ENCODE results near the gene MGME1.

The MGME1 gene

GRCh38 chr20:17940224-17940971 lies 28.4 kb upstream of the MGME1 start:
- DNase-seq: no peak

DNA sequence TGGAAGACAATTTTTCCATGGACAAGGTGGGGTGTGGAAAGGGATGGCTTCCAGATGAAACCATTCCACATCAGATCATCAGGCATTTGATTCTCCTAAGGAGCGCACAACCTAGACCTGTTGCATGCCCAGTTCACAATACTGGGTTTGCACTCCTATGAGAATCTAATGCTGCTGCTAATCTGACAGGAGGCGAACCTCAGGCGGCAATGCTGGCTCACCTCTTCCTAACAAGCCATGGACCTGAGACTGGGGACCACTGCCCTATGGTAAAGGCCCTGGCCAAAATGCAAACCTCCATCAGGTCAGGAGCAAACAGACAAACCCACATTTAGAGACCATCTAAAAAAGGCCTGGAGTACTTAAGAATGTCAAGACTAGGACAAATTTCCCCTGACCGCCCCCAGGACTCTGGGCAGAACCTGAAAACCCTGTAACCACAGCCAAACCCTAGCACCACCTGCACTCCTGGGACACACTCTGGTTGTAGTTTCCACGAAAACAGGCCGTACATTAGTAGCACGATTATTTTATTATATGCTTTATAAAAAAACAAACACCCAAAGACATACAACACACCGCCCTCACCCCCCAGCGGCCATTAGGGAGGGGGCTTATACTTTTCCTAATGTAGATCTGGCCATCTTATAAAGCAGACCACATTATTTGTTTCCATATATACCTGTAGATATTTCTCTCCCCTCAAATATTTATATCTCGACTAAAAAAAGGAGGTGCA lies 27.6 kb upstream of the MGME1 start:
- no peak for DNase-seq

GRCh38 chr20:17941826-17942196 lies 27.0 kb upstream of the MGME1 start:
- no peak for DNase-seq

- no peak for DNase-seq
Measured at GRCh38 chr20:17943343-17943742, 25.5 kb upstream of the MGME1 start.

DNA sequence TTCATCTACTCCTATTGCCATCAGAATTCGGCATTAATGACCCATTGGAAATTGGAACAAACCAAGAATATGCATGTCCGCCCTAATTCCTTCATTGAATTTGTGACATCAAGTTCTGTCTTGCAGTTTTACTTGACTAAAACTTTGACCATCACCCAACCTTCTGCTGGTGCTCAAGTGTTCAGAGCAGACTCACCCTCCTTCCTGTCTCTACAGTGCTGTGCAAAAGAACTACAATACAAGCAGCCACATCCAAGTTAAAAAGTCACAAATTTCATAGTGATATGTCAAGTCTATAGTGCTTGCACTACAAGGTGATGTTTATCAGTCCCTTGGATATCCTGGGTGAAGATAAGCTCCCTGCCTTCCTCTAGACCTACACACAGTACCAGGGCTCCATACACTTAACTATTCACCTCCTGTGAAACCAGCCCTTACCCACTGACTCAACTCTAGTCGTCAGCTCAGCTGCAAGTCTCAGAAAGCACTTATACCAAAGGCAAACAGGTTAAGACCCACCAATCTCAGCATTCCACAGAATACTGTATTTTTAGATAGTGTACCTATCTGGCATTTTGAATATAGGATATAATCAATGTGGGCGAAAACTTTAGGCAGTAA lies 23.9 kb upstream of the MGME1 start:
- DNase-seq: no peak

DNA sequence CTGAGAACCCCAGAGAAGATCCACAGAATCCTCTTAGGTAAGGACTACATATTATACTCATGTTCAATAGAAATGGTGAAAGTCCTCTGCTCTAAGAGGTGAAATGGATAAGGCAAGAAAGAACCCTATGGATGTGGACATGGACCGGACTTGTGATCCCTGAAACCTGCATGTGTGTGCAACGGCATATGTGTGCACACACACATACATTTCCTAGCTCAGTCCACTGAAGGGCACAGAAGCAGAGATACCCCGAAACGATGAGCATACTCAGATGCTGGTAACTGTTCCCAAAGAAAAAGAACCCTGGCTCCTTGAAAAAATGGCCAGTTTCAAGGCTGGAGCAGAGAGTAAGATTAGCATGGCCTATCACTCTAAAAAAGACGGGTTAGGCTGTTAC lies 22.8 kb upstream of the MGME1 start:
- DNase-seq: no peak

GRCh38 chr20:17946572-17947473 lies 22.0 kb upstream of the MGME1 start:
- DNase-seq: no peak

DNA sequence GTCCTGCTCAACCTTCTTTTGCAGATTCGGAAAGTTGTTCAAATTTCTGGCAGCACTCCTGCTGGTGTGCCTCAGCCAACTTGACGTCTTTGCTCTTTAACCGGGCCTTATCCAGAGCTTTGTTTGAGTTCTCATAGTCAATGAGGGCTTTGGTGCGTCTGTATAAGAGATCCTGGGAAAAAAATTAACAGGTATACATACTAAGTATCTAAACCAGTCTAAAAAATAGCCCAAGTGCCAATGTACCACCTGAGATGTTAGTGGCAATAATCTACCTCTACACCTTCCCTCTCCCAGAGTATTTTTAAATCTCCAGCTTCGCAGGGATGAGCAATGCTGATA lies 21.4 kb upstream of the MGME1 start:
- no peak for DNase-seq

DNA sequence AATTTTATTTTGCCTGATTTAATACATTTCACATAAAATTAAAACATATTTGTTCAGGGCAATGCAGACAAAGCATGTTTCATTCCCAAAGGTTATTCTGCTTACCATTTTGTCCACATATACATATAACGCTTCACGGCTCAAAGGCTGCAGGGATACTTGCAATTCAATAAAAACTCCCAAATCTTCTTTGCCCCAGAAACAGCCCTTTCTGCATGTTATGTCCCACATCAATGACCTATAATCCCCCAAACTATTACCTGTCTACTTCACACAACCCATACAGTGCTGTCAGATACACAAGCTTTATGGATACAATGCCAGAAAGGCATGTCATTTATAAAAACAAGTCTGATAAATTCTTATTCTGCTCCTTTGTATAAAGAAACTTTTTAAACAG lies 20.4 kb upstream of the MGME1 start:
- no peak for DNase-seq

DNA sequence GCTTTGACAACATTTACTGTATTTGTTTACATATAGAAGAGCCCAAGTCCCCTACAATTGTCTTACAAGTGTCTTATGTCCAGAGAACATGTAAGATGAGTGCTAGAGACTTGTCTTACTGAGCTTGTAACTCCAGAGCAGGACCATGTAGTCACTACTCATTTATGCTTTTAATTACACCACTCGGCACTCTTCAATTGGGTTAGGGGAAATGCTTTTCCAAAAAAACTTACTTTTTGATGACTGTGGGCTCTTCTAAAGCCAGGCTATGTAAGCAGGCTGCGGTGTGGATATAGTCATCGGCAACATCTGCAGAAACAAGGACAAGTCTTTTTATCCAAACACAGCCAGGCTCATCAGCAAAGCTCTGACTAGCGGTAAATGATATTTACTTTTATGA lies 18.9 kb upstream of the MGME1 start:
- DNase-seq: no peak

- DNase-seq: no peak
Measured at GRCh38 chr20:17950670-17951069, 18.1 kb upstream of the MGME1 start.

DNA sequence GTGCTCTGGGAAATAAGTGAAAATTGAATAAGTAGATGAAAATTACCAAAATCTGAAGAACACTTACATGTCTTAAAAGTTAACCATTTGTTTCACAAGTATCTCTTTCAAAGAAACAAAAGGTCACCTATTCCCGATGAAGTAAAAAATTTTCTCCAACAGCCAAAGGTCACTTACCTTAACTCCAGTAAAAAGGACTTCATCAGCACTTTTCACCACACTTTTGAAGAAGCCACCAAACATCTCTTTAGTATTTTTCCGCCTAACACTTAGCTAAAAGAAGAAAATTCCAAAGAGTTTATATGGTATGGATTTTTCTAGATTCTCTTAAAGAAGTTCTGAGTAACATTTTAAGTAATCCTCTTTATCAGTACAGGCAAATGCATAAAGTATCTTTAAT lies 17.5 kb upstream of the MGME1 start:
- no peak for DNase-seq

DNA sequence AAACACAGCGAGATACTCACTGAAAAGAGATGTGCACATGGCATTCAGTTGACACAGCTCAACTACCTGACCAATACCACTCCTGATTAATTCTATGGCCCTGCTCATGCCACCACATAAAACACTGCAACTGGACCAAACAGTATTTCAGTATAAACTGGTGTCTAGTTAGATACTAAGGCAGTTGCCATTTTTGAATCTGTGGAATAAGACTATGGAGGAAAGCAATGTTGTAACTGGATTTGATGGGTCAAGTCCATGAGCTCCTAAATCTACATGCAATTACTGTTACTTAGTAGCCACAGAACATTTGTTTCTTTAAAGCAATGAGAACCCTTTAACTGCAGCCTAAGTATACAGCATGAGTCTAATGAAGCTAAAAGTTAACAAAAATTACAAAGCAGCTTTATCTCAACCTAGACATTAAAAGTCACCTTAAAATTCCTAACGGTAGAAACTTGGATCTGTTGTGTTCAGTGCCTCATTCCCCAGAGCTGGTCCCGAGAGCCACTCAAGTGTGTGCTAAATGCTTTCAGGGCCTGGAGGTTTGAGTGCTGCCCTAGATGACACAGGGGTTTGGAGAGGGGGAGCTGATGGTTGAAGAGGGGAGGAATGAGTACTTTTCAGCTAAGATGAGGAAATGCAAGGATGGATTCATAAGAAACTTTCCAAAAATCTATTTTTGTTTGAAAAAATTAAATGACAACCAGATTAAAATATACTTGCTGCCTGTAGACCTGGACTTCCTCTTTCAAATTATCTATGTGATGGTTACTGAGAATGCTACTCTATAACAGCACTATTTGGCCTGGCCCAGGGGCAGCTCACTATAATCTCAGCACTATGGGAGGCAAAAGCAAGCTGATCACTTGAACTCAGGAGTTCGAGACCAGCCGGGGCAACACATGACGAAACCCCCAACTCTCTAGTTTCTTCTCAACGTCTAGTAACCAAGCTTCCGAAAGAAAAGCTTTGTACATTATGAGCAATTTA lies 15.8 kb upstream of the MGME1 start:
- no peak for DNase-seq

- DNase-seq: no peak
Measured at GRCh38 chr20:17953935-17954334, 14.9 kb upstream of the MGME1 start.

DNA sequence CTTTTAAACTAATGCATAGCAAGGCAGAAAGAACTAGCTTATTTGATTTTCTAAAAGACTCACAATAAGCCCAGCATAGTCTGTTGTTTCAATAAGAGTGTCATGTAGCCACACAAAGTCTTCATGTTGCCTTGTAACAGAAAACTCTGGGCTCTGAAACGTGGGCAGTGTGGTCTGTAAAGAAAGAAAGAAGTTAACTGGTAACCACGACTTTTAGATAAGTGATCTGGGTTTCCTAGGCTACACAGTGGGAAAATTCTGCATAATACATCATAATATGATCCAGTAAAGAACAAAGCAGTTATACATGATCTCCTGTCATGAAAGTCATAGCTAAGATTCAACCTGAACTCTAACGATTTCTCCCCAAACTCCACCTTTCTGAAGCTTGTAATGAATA lies 13.5 kb upstream of the MGME1 start:
- DNase-seq: no peak

GRCh38 chr20:17956099-17956685 lies 12.6 kb upstream of the MGME1 start:
- DNase-seq: no peak

GRCh38 chr20:17957505-17958363 lies 11.1 kb upstream of the MGME1 start:
- DNase-seq: no peak

DNA sequence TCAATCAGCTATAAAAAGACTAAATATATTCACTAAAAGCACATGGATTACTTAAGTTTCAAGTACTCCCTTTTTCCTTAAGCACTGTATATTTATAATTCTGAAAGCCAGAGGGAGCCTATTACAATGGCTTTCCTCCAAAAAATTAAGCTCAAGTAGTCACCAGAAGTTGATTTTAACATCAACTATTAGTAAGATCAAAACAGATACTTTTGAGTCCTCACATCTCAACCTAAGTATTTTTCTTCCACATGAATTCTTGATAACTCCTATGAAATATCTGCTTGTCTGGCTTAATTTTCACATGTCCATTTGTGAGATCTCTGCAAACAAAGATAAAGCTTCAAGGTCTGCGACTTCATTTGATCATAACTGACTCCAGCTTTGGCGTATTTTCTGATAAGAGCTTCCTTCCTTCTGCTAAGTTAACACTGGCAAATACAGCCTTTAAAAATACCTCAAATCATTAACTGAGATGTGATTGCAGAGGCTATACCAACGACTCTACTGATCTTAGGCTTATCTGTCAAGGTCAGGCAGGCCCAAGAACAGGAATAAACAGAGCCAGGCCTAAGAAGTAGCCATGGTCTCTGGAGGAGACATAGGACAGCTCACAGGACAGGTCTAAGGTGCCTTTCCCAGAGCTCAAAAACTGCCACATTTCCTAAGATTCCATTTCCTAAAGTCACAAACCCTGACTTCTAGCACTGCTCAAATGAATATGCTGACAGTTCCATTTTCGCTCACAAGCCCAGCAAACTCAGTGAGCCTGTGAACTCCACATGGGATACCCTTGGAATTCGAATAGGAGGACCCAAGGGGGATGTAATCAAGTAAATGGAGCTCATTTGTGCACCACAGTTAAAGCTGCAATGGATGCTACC lies 10.2 kb upstream of the MGME1 start:
- no peak for DNase-seq

DNA sequence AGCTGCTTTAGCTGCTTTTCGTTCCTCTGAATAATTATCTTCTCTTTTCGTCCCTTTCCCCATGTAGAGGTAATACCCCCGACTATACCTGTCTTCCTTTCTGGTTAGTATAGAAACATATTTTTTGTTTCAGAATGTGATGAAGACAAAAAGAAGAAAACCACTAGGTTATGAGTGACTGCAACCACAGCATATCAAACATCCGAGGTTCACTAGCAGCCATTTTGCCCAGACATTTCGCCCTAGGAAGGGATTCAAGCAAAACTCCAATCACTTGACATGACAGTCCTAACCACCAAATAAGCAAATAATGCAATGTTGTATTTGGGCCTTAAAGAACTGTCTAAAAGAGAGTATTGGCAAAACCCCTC lies 9.6 kb upstream of the MGME1 start:
- DNase-seq: no peak

Measured in CD4-positive, alpha-beta T cell treated with Interleukin-4 for 4 hours (primary cell).